ENCODE measurements around the gene TNC.

Gene TNC

DNA sequence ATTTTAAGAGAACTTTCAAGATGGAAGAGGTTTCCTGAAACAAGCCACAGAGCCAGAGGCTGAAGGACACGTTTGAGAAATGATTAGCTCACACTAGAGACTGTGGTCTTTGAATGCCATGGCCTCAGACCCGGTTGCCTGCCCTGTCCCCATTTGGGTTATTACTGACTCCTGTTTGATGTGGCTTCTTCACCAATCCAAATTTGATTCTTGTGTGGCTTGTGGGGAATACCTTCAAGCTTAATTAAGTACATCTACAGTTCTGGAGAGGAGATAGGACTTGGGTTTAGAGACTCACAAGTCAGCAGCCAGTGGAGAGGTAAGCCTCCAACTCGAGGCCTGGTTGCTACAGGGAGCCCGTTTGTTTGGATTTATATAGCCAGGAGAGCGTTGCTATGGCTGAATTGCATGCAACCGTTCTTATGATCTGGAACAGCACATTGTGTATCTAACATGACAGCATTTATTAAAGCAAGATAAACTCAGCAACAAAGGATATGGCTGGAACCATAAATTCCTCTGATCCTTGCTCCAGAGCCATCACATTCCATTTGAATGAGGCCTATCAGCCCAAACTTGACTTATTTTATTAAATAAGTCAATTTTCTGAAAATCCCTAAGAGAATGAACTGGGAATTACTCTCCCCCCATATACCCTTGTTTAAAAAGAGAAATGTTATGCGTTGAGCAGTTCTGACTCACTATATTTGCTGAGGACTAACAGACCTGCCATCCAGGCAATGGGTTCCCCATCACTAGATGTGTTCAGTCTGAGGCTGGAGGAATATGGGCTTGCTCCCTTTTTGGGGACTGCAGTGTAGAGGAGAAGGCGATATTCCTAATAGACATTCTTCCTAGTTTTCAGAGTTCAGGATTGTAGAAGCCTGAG lies 99.2 kb downstream of the TNC start:
- Histone ChIP-seq H4K8ac (ENCODE audit: low read length) (no peak overlapping the region), H3K4me2 (ENCODE audit: low read length, poor library complexity, severe bottlenecking) (no peak overlapping the region), H2BK120ac (ENCODE audit: low read depth, low read length) (no peak overlapping the region), H2AK5ac (ENCODE audit: low read length, severe bottlenecking) (peak overlapping the region; percentile 90), H3K79me1 (replicated peaks; ENCODE audit: low read length, poor library complexity, severe bottlenecking) (no peaks in the 10 kb centered on the region), H3K18ac (ENCODE audit: low read depth in 1 of 2, low read length in 2 of 2) (no peak overlapping the region), H3K4me3 (ENCODE audit: insufficient read depth in 1 of 2, low read depth in 1 of 2, low read length in 2 of 2) (no peak overlapping the region), H3K9me3 (ENCODE audit: control insufficient read depth, low read length) (no peaks in the 10 kb centered on the region), H2AFZ (ENCODE audit: low read depth, low read length) (no peak overlapping the region), H3K27ac (ENCODE audit: low read length, poor library complexity, severe bottlenecking) (peak overlapping the region; percentile 61), H3K9ac (ENCODE audit: low read length) (peak overlapping the region; percentile 58), H2BK12ac (ENCODE audit: low read length in 2 of 2) (no peak overlapping the region), H3K14ac (ENCODE audit: low read length in 2 of 2) (no peak overlapping the region), H3K27me3 (ENCODE audit: control insufficient read depth in 1 of 2, insufficient read depth in 1 of 2, low read length in 2 of 2) (no peaks in the 10 kb centered on the region), H3K4ac (ENCODE audit: low read depth in 1 of 2, low read length in 2 of 2) (no peak overlapping the region), H3K23ac (ENCODE audit: low read length in 2 of 2) (no peak overlapping the region), H3K4me1 (ENCODE audit: control insufficient read depth, insufficient read depth, low read depth, low read length) (peaks cover 13% of the 10 kb centered on the region), H2BK5ac (ENCODE audit: low read depth, low read length, poor library complexity, severe bottlenecking) (no peak overlapping the region), H2BK15ac (ENCODE audit: low read depth, poor library complexity, severe bottlenecking) (no peak overlapping the region), H4K91ac (ENCODE audit: low read length) (no peak overlapping the region), H3K36me3 (ENCODE audit: control insufficient read depth in 1 of 2, insufficient read depth in 2 of 2, low read depth in 1 of 2, low read length in 2 of 2) (peaks cover 12 to 46% of the 10 kb centered on the region in 2 experiments)
- peak; percentile 93 for DNase-seq
- 55% methylated on average over 7 of the region's 8 CpGs for WGBS

DNA sequence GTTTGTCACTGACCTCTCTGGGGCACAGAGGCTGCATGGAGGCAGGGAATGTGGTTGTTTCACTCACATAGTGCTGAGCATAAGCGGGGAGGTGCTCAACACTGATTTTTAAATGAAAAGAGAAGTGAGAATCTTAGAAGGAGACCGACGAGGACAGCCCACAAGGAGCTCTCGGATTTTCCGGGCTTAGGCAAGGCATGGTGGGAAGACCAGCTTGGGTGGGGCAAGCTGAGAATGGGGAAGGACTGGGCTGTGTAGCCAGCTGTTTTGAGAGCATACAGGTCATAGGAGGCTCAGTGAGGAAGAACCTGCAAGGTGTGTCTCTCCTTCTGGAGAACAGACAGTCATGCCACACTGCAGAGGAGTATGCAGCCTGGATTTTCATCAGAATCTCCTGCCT lies 101.6 kb downstream of the TNC start:
- 84% methylated on average over 5 of the region's 5 CpGs for WGBS
- H3K4ac ChIP-seq (ENCODE audit: low read depth in 1 of 2, low read length in 2 of 2) = peak overlapping the region in 1 of 2 experiments; percentile 37

DNA sequence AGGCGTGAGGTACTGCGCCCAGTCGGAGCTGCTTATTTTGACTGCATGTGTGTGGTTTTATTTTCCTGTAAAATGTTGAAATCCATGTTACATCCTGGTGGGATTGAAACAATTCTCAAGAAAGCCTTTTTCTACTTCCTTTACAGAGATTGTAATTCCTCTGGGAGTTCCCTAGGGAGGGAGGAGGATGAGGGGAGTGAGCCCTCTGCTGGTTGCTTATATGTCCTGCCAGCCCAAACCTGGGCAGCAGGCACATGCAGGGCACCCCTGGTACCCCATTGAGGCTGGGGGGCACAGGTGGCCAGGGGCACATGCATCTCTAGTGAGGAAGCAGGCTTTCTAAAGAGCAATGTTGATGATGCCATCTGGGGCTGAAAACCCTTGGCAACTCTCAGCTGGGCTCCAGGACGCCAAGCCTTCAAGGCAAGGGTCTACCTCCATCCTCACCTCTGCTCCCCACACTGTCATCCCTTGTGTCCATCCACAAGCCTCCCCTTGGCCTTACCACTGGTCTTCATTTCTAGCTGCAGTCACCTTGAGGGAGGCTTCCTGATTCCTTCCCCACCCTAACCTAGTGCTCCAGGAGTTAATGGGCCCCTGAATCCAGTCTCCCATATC lies 102.8 kb downstream of the TNC start:
- Histone ChIP-seq H3K4me1 (ENCODE audit: control insufficient read depth, insufficient read depth, low read depth, low read length) (peaks cover 12% of the 10 kb centered on the region), H3K79me1 (replicated peaks; ENCODE audit: low read length, poor library complexity, severe bottlenecking) (no peaks in the 10 kb centered on the region), H3K4me3 (ENCODE audit: insufficient read depth in 1 of 2, low read depth in 1 of 2, low read length in 2 of 2) (no peak overlapping the region), H3K4ac (ENCODE audit: low read depth in 1 of 2, low read length in 2 of 2) (no peak overlapping the region), H2BK12ac (ENCODE audit: low read length in 2 of 2) (peak overlapping the region in 1 of 2 experiments; percentile 17), H3K14ac (ENCODE audit: low read length in 2 of 2) (no peak overlapping the region), H3K9ac (ENCODE audit: low read length) (no peak overlapping the region), H2BK5ac (ENCODE audit: low read depth, low read length, poor library complexity, severe bottlenecking) (no peak overlapping the region), H2BK15ac (ENCODE audit: low read depth, poor library complexity, severe bottlenecking) (no peak overlapping the region), H3K27me3 (ENCODE audit: control insufficient read depth in 1 of 2, insufficient read depth in 1 of 2, low read length in 2 of 2) (peaks cover 0 to 21% of the 10 kb centered on the region in 2 experiments), H3K36me3 (ENCODE audit: control insufficient read depth in 1 of 2, insufficient read depth in 2 of 2, low read depth in 1 of 2, low read length in 2 of 2) (peaks cover 0 to 10% of the 10 kb centered on the region in 2 experiments), H4K8ac (ENCODE audit: low read length) (no peak overlapping the region), H2BK120ac (ENCODE audit: low read depth, low read length) (no peak overlapping the region), H2AK5ac (ENCODE audit: low read length, severe bottlenecking) (no peak overlapping the region), H3K9me3 (ENCODE audit: control insufficient read depth, low read length) (no peaks in the 10 kb centered on the region), H2AFZ (ENCODE audit: low read depth, low read length) (no peak overlapping the region), H3K18ac (ENCODE audit: low read depth in 1 of 2, low read length in 2 of 2) (no peak overlapping the region), H4K91ac (ENCODE audit: low read length) (no peak overlapping the region), H3K23ac (ENCODE audit: low read length in 2 of 2) (no peak overlapping the region), H3K27ac (ENCODE audit: low read length, poor library complexity, severe bottlenecking) (no peak overlapping the region), H3K4me2 (ENCODE audit: low read length, poor library complexity, severe bottlenecking) (no peak overlapping the region)
- peak; percentile 67 for DNase-seq
- WGBS = 65% methylated on average over 4 of the region's 4 CpGs

More for the DNA sequence above, 101.6 kb downstream of the TNC start:
- Histone ChIP-seq H3K9ac (ENCODE audit: low read length) (no peak overlapping the region), H2BK120ac (ENCODE audit: low read depth, low read length) (no peak overlapping the region), H2BK5ac (ENCODE audit: low read depth, low read length, poor library complexity, severe bottlenecking) (no peak overlapping the region), H3K27me3 (ENCODE audit: control insufficient read depth in 1 of 2, insufficient read depth in 1 of 2, low read length in 2 of 2) (peaks cover 0 to 20% of the 10 kb centered on the region in 2 experiments), H2AFZ (ENCODE audit: low read depth, low read length) (no peak overlapping the region), H3K18ac (ENCODE audit: low read depth in 1 of 2, low read length in 2 of 2) (no peak overlapping the region), H3K4me3 (ENCODE audit: insufficient read depth in 1 of 2, low read depth in 1 of 2, low read length in 2 of 2) (no peak overlapping the region), H3K4me1 (ENCODE audit: control insufficient read depth, insufficient read depth, low read depth, low read length) (peaks cover 12% of the 10 kb centered on the region), H2BK12ac (ENCODE audit: low read length in 2 of 2) (no peak overlapping the region), H2AK5ac (ENCODE audit: low read length, severe bottlenecking) (peak overlapping the region; percentile 1), H4K8ac (ENCODE audit: low read length) (no peak overlapping the region), H3K9me3 (ENCODE audit: control insufficient read depth, low read length) (no peaks in the 10 kb centered on the region), H3K23ac (ENCODE audit: low read length in 2 of 2) (no peak overlapping the region), H2BK15ac (ENCODE audit: low read depth, poor library complexity, severe bottlenecking) (no peak overlapping the region), H3K14ac (ENCODE audit: low read length in 2 of 2) (no peak overlapping the region), H4K91ac (ENCODE audit: low read length) (no peak overlapping the region), H3K4me2 (ENCODE audit: low read length, poor library complexity, severe bottlenecking) (no peak overlapping the region), H3K27ac (ENCODE audit: low read length, poor library complexity, severe bottlenecking) (no peak overlapping the region), H3K79me1 (replicated peaks; ENCODE audit: low read length, poor library complexity, severe bottlenecking) (no peaks in the 10 kb centered on the region), H3K36me3 (ENCODE audit: control insufficient read depth in 1 of 2, insufficient read depth in 2 of 2, low read depth in 1 of 2, low read length in 2 of 2) (peaks cover 6 to 22% of the 10 kb centered on the region in 2 experiments)
- DNase-seq = peak; percentile 53

DNA sequence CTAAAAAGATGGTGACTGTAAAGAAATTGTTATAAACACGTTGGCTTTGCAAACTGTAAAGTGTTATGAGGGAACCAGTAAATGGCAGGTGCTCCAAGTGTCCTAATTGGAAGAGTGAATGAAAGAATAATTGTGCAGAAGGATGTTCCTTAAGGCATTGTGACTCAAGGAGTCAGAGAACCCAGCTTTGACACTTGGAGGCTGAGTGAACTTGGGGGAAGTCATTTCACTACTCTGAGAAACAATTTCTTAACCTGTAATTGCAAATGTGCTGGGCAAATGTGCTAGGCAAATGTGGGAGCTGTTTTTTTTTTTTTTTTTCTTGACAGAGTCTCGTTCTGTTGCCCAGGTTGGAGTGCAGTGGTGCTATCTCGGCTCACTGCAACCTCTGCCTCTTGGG lies 103.5 kb downstream of the TNC start:
- no peak overlapping the region for H3K18ac ChIP-seq (ENCODE audit: low read depth in 1 of 2, low read length in 2 of 2)
- no peak overlapping the region for H3K4me2 ChIP-seq (ENCODE audit: low read length, poor library complexity, severe bottlenecking)
- peaks cover 0 to 4% of the 10 kb centered on the region in 2 experiments for H3K36me3 ChIP-seq (ENCODE audit: control insufficient read depth in 1 of 2, insufficient read depth in 2 of 2, low read depth in 1 of 2, low read length in 2 of 2)
- H3K23ac ChIP-seq (ENCODE audit: low read length in 2 of 2) = no peak overlapping the region
- no peak overlapping the region for H3K4me3 ChIP-seq (ENCODE audit: insufficient read depth in 1 of 2, low read depth in 1 of 2, low read length in 2 of 2)
- DNase-seq = no peak
- H3K4ac ChIP-seq (ENCODE audit: low read depth in 1 of 2, low read length in 2 of 2) = no peak overlapping the region
- H2AFZ ChIP-seq (ENCODE audit: low read depth, low read length) = no peak overlapping the region
- H3K9me3 ChIP-seq (ENCODE audit: control insufficient read depth, low read length) = no peaks in the 10 kb centered on the region
- peaks cover 12% of the 10 kb centered on the region for H3K4me1 ChIP-seq (ENCODE audit: control insufficient read depth, insufficient read depth, low read depth, low read length)
- no peak overlapping the region for H3K14ac ChIP-seq (ENCODE audit: low read length in 2 of 2)
- no peak overlapping the region for H4K8ac ChIP-seq (ENCODE audit: low read length)
- H3K27me3 ChIP-seq (ENCODE audit: control insufficient read depth in 1 of 2, insufficient read depth in 1 of 2, low read length in 2 of 2) = peaks cover 0 to 24% of the 10 kb centered on the region in 2 experiments
- 69% methylated on average over 1 of the region's 3 CpGs for WGBS
- no peak overlapping the region for H2BK12ac ChIP-seq (ENCODE audit: low read length in 2 of 2)
- H2AK5ac ChIP-seq (ENCODE audit: low read length, severe bottlenecking) = no peak overlapping the region
- H4K91ac ChIP-seq (ENCODE audit: low read length) = no peak overlapping the region
- no peak overlapping the region for H2BK5ac ChIP-seq (ENCODE audit: low read depth, low read length, poor library complexity, severe bottlenecking)
- no peak overlapping the region for H2BK120ac ChIP-seq (ENCODE audit: low read depth, low read length)
- H3K79me1 ChIP-seq (replicated peaks; ENCODE audit: low read length, poor library complexity, severe bottlenecking) = no peaks in the 10 kb centered on the region
- no peak overlapping the region for H2BK15ac ChIP-seq (ENCODE audit: low read depth, poor library complexity, severe bottlenecking)
- H3K27ac ChIP-seq (ENCODE audit: low read length, poor library complexity, severe bottlenecking) = no peak overlapping the region
- no peak overlapping the region for H3K9ac ChIP-seq (ENCODE audit: low read length)
